Retinal pigment epithelial cell (primary cell): Measurements from ENCODE around the gene LGALS9.

ENCODE experiments used
- DNase-seq: peaks from one replicate; pipeline ENCODE4 v3.0.0-alpha.2; 2010; ENCODE audit warnings: low read depth
- H3K4me3 ChIP-seq: 2 replicates; pipeline ENCODE4 v1.5.1; 2011; ENCODE audit warnings: mild to moderate bottlenecking, low read length, control low read depth, moderate library complexity
- TF ChIP-seq, protein P1 (sequence below): conservative IDR thresholded peaks from 2 replicates; pipeline ENCODE4 v1.5.1; 2011; ENCODE audit warnings: low read depth, low read length, control low read depth, inconsistent platforms

LGALS9 gene

DNA sequence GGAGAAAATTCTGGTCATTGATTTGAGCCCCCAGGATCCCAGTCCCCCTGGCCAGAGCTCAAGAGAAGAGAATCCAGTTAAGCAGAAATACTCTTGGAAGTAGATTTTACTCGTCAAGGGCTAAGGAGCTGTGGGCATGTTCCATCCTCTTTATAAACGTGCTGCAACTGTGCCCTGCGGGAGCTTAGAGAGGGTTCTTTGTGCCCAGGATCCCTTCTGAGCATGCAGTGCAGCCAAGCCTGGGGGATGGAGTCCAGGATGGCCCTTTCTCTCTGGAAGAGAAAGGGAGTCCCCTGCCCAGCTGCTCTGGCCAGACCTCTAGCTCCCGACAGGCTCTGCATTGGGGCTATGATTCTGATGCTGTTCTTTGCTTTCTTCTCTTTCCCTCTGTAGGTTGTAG, 9.5 kb upstream of the LGALS9 start:
- H3K4me3 ChIP-seq = no peak overlapping the region
- TF ChIP-seq, protein P1, sequence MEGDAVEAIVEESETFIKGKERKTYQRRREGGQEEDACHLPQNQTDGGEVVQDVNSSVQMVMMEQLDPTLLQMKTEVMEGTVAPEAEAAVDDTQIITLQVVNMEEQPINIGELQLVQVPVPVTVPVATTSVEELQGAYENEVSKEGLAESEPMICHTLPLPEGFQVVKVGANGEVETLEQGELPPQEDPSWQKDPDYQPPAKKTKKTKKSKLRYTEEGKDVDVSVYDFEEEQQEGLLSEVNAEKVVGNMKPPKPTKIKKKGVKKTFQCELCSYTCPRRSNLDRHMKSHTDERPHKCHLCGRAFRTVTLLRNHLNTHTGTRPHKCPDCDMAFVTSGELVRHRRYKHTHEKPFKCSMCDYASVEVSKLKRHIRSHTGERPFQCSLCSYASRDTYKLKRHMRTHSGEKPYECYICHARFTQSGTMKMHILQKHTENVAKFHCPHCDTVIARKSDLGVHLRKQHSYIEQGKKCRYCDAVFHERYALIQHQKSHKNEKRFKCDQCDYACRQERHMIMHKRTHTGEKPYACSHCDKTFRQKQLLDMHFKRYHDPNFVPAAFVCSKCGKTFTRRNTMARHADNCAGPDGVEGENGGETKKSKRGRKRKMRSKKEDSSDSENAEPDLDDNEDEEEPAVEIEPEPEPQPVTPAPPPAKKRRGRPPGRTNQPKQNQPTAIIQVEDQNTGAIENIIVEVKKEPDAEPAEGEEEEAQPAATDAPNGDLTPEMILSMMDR = no peak
- no peak for DNase-seq

DNA sequence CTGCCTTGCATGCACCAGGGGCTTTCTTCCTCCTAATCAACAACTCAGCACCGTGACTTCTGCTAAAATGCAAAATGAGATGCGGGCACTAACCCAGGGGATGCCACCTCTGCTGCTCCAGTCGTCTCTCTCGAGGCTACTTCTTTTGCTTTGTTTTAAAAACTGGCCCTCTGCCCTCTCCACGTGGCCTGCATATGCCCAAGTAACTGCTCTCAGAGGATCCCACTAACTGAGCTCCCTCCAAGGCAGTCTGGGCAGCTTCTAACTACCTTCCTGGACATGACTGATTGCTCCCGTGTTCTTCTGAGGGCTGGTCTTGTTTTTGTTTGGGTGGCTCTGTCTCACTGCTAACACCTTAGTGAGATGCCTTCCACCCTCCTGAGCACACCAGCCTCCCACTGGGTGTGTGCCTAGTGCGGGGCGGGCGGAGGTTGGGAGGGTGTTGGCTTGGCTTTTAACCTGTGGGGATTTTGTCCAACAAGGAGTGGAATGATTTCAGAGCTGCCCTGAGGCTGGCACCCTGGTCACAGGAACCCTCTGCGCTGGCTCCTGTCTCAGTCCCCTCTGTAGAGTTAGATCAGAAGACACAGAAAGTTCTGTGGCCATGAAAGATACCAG, 8.9 kb upstream of the LGALS9 start:
- TF ChIP-seq, protein P1 = no peak
- no peak overlapping the region for H3K4me3 ChIP-seq
- no peak for DNase-seq

DNA sequence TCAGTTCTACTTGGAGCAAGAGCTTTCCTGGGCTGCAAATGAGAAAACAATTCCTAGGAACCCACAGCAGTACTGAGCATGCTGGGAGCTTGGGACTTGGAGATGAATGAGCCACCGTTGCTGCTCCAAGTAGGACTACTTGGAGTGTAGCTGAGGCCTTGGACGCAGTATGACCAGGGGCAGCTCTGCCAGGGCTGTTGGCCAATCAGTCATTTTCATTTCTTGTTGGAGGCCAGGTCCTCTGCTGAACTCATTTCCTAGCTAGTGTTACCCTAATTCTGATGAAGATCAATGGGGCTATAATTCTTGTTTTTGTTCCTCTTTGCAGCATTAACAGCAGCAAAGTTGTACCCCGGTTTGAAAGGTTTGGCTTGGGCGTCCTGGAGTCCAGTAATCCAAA, 8.0 kb upstream of the LGALS9 start:
- DNase-seq = no peak
- TF ChIP-seq, protein P1 = no peak
- no peak overlapping the region for H3K4me3 ChIP-seq

DNA sequence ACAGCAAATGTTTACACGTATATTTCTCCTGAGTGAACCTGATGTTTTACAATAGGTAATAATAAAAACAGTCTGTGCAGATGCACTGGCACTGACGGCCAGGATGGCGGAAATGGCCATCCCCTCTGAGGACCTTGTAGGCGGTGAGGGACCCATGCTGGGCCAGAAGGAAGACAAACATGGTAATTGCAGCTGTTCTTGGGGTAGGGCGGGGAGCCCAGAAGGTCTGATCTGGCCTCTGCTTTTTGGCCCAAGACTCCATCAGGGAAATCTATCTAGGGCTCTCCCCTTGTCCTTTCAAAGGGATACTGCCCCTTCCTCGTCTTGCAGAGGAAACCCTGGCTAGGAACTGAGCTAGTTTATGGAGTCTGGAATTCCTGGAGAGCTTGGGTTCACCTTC, 7.4 kb upstream of the LGALS9 start:
- TF ChIP-seq, protein P1 = no peak
- no peak overlapping the region for H3K4me3 ChIP-seq
- DNase-seq = no peak

DNA sequence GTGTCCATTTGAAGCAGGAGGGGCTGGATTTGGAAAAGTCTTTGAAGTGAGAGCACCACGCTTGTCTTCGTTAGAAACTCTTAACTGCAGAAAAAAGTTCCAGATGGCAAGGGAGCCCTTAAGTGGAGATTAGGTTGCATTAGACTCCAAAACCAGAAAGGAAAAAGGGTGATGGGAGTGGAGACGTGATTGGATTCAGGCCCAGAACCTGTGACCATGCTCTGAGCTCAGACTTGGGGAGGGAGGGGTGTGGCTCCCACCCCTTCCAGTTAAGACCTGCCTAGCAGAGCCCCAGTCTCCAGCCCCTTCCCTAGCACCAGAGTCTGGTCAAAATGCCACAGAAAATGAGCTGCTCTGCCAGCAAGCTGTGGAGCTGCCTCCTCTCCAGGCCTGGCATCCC, 6.4 kb upstream of the LGALS9 start:
- no peak for DNase-seq
- H3K4me3 ChIP-seq = no peak overlapping the region
- TF ChIP-seq, protein P1 = no peak

DNA sequence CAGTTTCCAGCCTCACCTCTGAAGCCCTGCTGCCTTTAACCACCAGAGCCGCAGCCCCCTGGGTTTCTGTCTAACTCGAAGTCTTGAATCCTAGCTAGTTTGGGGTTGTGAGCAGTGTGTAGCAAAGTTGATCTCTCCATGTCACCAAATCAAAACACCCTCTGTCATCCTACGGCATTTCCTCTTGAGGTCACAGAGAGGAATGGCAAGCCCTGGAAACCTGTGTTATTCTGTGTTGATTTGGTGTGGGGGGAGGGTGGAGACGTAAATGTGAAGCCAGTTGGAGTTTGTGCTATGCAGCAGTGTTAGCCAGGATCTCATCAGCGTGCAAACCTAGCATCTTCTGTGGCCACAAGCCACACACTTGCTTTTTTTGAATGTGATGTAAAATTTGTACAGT, 5.1 kb upstream of the LGALS9 start:
- no peak overlapping the region for H3K4me3 ChIP-seq
- TF ChIP-seq, protein P1 = no peak
- DNase-seq = no peak

DNA sequence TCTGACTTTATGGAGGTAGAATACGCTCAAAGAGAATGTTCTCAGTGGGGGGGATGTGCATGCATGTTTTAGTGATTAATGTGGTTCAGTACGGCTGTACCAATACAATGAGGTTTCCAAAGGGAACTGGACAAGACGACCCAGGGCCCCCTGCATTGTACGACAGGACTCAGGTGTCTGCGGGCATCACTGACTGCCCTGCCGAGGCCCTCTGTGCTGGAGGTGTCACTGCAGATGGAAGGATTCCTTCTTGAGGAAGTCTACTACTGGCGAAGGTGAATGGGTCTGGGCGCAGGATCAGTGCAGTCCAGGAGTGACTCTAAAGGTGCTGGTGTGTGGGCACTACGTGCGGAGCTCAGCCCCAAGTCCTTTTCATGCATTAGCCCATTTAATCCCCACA, 3.5 kb upstream of the LGALS9 start:
- no peak overlapping the region for H3K4me3 ChIP-seq
- no peak for DNase-seq
- TF ChIP-seq, protein P1 = no peak
